Colonic mucosa (tissue), 4 donors: ENCODE data around the gene SYNE3. TPM values are rescaled to one million over a fixed set of nuclear protein-coding genes. Genes with fewer than 3 reads are reported as not detected.
A peak's percentile ranks its signal among the peaks of the same experiment; 100 is the strongest.

Experiments
- DNase-seq: peaks from one replicate; pipeline ENCODE4 v3.0.0-alpha.2; 2020
- H3K27ac ChIP-seq: fragments of 200-600 bp; one replicate; pipeline ENCODE4 v1.8.0; 2021
- H3K27me3 ChIP-seq: fragments of 200-600 bp; one replicate; pipeline ENCODE4 v1.8.0; 2021
- H3K36me3 ChIP-seq: fragments of 200-600 bp; one replicate; pipeline ENCODE4 v1.8.0; 2021
- H3K4me1 ChIP-seq: fragments of 200-600 bp; one replicate; pipeline ENCODE4 v1.8.0; 2021; ENCODE audit warnings: mild to moderate bottlenecking
- H3K4me3 ChIP-seq: fragments of 200-600 bp; one replicate; pipeline ENCODE4 v1.8.0; 2021
- H3K9ac ChIP-seq, 2 donors: one replicate each; pipeline ENCODE4 v1.7.0; 2013; ENCODE audit warnings: control low read depth in 2 of 2, low read depth in 2 of 2, low read length in 2 of 2
- H3K9me3 ChIP-seq: fragments of 200-600 bp; one replicate; pipeline ENCODE4 v1.8.0; 2021
- intact Hi-C: fragments of 100-400 bp; cut with DNase I; formaldehyde crosslinking; loops from one replicate; pipeline ENCODE4 v1.14.1; 2022
- total RNA-seq, 2 donors: library from RNA; stranded (reverse); fragmentation: NEBNext Ultra II Directional in 1 of 2; extraction: Animal tissue kit (Norgen Biotek cat#: 25700) in 1 of 2; gene quantifications; one replicate each; pipeline ENCODE4 v1.2.1, GENCODE V29; 2021
- TF ChIP-seq, protein P1 (sequence below): fragments of 200-600 bp; IDR thresholded peaks from one replicate; pipeline ENCODE4 v1.8.0; 2022; ENCODE audit warnings: antibody characterized with exemption, mild to moderate bottlenecking
- donor health status: healthy.
- donor health status: DM: no; HTN: no; CAD: no.
- donor health status: DM: no; HTN: no; CAD: no.

SYNE3 gene
- total RNA-seq, 2 donors from 2014 or later = 7.3 to 9.5 TPM

- no peaks in the 10 kb centered on the region for H3K9me3 ChIP-seq
- H3K4me1 ChIP-seq = no peaks in the 10 kb centered on the region
- H3K27ac ChIP-seq = no peak overlapping the region
- no peak overlapping the region for H3K9ac ChIP-seq
- intact Hi-C loops = no loop called here
- H3K27me3 ChIP-seq = no peaks in the 10 kb centered on the region
- H3K4me3 ChIP-seq = no peak overlapping the region
- DNase-seq = no peak
- TF ChIP-seq, protein P1, sequence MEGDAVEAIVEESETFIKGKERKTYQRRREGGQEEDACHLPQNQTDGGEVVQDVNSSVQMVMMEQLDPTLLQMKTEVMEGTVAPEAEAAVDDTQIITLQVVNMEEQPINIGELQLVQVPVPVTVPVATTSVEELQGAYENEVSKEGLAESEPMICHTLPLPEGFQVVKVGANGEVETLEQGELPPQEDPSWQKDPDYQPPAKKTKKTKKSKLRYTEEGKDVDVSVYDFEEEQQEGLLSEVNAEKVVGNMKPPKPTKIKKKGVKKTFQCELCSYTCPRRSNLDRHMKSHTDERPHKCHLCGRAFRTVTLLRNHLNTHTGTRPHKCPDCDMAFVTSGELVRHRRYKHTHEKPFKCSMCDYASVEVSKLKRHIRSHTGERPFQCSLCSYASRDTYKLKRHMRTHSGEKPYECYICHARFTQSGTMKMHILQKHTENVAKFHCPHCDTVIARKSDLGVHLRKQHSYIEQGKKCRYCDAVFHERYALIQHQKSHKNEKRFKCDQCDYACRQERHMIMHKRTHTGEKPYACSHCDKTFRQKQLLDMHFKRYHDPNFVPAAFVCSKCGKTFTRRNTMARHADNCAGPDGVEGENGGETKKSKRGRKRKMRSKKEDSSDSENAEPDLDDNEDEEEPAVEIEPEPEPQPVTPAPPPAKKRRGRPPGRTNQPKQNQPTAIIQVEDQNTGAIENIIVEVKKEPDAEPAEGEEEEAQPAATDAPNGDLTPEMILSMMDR = no peak
- no peaks in the 10 kb centered on the region for H3K36me3 ChIP-seq
These were observed 22.5 kb upstream of the SYNE3 start for GRCh38 chr14:95538801-95539509.

- TF ChIP-seq, protein P1 = no peak
- no peak overlapping the region for H3K27ac ChIP-seq
- no peak overlapping the region for H3K9ac ChIP-seq
- no peaks in the 10 kb centered on the region for H3K27me3 ChIP-seq
- H3K36me3 ChIP-seq = no peaks in the 10 kb centered on the region
- peaks cover 5% of the 10 kb centered on the region for H3K4me1 ChIP-seq
- intact Hi-C loops = no loop called here
- no peak for DNase-seq
- H3K9me3 ChIP-seq = no peaks in the 10 kb centered on the region
- H3K4me3 ChIP-seq = no peak overlapping the region
These were observed 21.0 kb upstream of the SYNE3 start for GRCh38 chr14:95537298-95538089.

DNA sequence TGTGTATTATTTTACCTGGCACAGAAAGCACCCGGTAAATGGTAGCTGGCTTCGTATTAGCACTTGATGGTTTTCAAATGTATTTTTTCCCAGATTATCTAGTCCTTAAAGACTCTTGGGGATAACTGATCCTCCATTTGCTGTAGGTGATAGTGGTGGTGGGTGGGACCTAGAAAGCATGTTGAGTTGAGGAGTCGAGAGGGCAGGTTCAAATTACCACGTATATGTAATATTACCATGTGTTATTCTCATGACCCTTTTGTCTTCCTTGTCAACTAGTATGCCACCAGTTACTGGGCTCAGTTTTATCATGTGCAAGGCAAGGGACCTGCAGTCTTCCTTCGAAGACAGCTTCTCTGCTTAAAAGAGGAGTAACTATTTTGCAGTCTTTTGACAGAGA, 20.2 kb upstream of the SYNE3 start:
- Histone ChIP-seq H3K4me3 (no peak overlapping the region), H3K9me3 (no peaks in the 10 kb centered on the region), H3K27ac (no peak overlapping the region), H3K36me3 (no peaks in the 10 kb centered on the region), H3K27me3 (no peaks in the 10 kb centered on the region), H3K4me1 (peaks cover 5% of the 10 kb centered on the region), H3K9ac (peak overlapping the region in 1 of 2 donors; percentile 1)
- TF ChIP-seq, protein P1 = no peak
- no peak for DNase-seq
- intact Hi-C loops = no loop called here

DNA sequence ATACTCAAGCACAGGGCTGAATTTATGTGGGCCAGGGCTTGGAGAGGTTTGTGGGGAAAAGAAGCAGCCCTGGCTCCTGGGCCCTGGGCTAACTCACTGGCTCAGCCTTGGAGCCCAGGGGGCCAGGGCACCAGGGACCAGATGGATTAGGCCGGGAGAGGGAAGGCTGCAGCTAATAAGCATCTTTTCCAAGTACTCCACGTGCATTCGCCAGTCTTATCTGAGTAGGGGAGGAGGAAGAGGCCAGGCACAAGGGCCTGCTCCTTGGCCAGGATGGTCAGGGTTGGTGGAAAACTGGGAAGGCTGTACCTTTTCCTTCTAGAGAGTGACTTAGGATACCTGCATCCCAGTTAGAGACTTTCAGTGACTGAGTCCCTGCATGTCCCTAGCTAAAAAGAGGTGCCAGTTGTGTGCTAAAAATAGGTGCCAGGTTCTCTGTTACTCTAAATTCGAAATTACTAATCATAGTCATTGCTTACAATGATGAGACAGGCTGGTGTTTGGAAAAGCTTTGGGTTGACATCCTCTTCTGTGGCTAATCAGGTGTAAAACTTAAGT, 19.7 kb upstream of the SYNE3 start:
- H3K4me3 ChIP-seq = peak overlapping the region; percentile 92
- H3K27ac ChIP-seq = no peak overlapping the region
- peak overlapping the region; percentile 90 to 92 for H3K9ac ChIP-seq
- H3K27me3 ChIP-seq = no peaks in the 10 kb centered on the region
- no peaks in the 10 kb centered on the region for H3K36me3 ChIP-seq
- TF ChIP-seq, protein P1 = no peak
- peaks cover 5% of the 10 kb centered on the region for H3K4me1 ChIP-seq
- H3K9me3 ChIP-seq = no peaks in the 10 kb centered on the region
- DNase-seq = no peak
- intact Hi-C loops = no loop called here

DNA sequence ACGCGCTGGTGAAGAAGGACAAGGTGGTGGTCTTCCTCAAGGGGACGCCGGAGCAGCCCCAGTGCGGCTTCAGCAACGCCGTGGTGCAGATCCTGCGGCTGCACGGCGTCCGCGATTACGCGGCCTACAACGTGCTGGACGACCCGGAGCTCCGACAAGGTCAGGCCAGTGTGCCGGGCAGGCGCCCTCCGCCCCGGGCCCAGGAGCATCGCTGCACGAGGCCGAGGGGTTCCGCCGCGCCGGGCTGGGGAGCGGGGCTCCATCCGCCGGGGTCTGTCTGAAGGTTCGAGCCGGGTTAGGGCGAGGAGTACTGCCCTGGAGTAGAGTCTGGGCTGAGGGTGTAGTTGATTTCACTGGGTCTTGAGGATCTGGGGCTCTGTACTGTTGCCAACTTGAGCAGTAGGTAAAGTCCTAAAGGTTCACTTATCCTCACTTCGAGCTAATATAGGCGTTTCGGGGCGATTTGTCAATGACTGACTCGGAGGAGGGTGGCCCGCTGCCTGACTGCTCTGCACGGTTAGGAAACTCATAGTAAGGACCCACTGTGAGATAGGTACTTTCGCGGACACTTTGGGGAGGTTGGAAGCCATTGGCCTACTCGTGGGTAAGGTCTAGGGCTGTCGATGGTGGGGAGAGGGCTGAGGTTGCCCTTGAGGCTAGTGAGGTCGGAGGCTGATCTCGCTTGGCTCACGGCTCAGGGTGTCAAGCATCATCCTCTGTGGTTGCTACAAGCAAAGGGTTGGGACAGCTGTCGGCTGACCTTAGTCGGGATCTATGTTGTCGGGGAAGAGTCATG, 19.0 kb upstream of the SYNE3 start:
- DNase-seq = no peak
- Histone ChIP-seq H3K4me1 (peaks cover 5% of the 10 kb centered on the region), H3K27ac (no peak overlapping the region)

More for the DNA sequence above, 19.0 kb upstream of the SYNE3 start:
- TF ChIP-seq, protein P1 = no peak
- no peaks in the 10 kb centered on the region for H3K36me3 ChIP-seq
- H3K27me3 ChIP-seq = no peaks in the 10 kb centered on the region
- no peaks in the 10 kb centered on the region for H3K9me3 ChIP-seq
- intact Hi-C loops = no loop called here
- peak overlapping the region; percentile 92 for H3K4me3 ChIP-seq
- H3K9ac ChIP-seq = peak overlapping the region; percentile 90 to 92
